SK-N-SH treated with all-trans-retinoic acid at 6 μM for 48 hours (cell line): Measurements from ENCODE around the gene PRKG2.

Experiments used
- ARNTL ChIP-seq: fragments of 450-650 bp; formaldehyde crosslinking; IDR thresholded peaks from 2 replicates; pipeline ENCODE4 v1.5.0; 2020; ENCODE audit warnings: low read depth, mild to moderate bottlenecking, moderate library complexity, borderline replicate concordance
- CSDC2 ChIP-seq: fragments of 250-450 bp; sonication (Bioruptor Pico); IDR thresholded peaks from 2 replicates; pipeline ENCODE4 v1.5.0; 2020; ENCODE audit warnings: mild to moderate bottlenecking, moderate library complexity
- CSRNP3 ChIP-seq: fragments of 250-450 bp; sonication (Bioruptor Pico); IDR thresholded peaks from 2 replicates; pipeline ENCODE4 v1.5.1; 2021; ENCODE audit warnings: mild to moderate bottlenecking, moderate library complexity
- GLIS3 ChIP-seq: fragments of 250-450 bp; sonication (Bioruptor Pico); IDR thresholded peaks from 2 replicates; pipeline ENCODE4 v1.5.0; 2020; ENCODE audit warnings: mild to moderate bottlenecking, moderate library complexity
- PATZ1 ChIP-seq: fragments of 250-450 bp; sonication (Bioruptor Pico); IDR thresholded peaks from 2 replicates; pipeline ENCODE4 v1.8.0; 2020; ENCODE audit warnings: mild to moderate bottlenecking, moderate library complexity, borderline replicate concordance
- SNAI2 ChIP-seq: fragments of 250-450 bp; sonication (Bioruptor Pico); IDR thresholded peaks from 2 replicates; pipeline ENCODE4 v1.5.0; 2020; ENCODE audit warnings: mild to moderate bottlenecking, moderate library complexity
- ZFP30 ChIP-seq: fragments of 450-650 bp; formaldehyde crosslinking; IDR thresholded peaks from 2 replicates; pipeline ENCODE4 v1.5.0; 2022; ENCODE audit warnings: mild to moderate bottlenecking, moderate library complexity
- ZNF565 ChIP-seq: fragments of 450-650 bp; formaldehyde crosslinking; conservative IDR thresholded peaks from 2 replicates; pipeline ENCODE4 v1.5.0; 2020; ENCODE audit warnings: low read depth, mild to moderate bottlenecking, moderate library complexity
- ZNF8 ChIP-seq: fragments of 450-650 bp; formaldehyde crosslinking; IDR thresholded peaks from 2 replicates; pipeline ENCODE4 v1.5.0; 2020; ENCODE audit warnings: mild to moderate bottlenecking, moderate library complexity

GRCh38 chr4:81069706-81070331 lies 145.2 kb downstream of the PRKG2 start:
- TF ChIP-seq CSDC2: no peak
- no peak for TF ChIP-seq CSRNP3 (CRISPR knock-in tag)
- no peak for TF ChIP-seq SNAI2 (CRISPR knock-in tag)
- no peak for TF ChIP-seq ARNTL (CRISPR knock-in tag)
- no peak for TF ChIP-seq ZNF8 (CRISPR knock-in tag)
- no peak for TF ChIP-seq ZNF565
- TF ChIP-seq PATZ1 (CRISPR knock-in tag): no peak
- no peak for TF ChIP-seq ZFP30 (CRISPR knock-in tag)
- TF ChIP-seq GLIS3: no peak
